GM18858 (cell line): ENCODE data around the gene MTLN.
A peak's percentile ranks its signal among the peaks of the same experiment; 100 is the strongest.
"Not testable (repeated sequence)": the region's sequence is repeated elsewhere in the genome, so short reads cannot be mapped to it uniquely, and the experiment has no call there.

ENCODE experiments used
- ATAC-seq: cut with Tn5 transposase; IDR thresholded peaks from one replicate; pipeline ENCODE4 v1.9.1; 2021; ENCODE audit not compliant: unreplicated experiment

The MTLN gene

GRCh38 chr2:110204408-110205385 lies 7.7 kb downstream of the MTLN start, which contains the start of gene NPHP1:
Gene NPHP1, minus strand, starts transcription at chr2:110205013. Its CDS starts 45 bp downstream, at chr2:110204968.
- ATAC-seq = peak; percentile 89

- ATAC-seq = no peak
These were observed 14.3 kb downstream of the MTLN start for GRCh38 chr2:110198016-110198415.

- ATAC-seq = no peak
These were observed 14.9 kb downstream of the MTLN start for GRCh38 chr2:110197452-110197851.

- ATAC-seq = not testable (repeated sequence)
These were observed 22.2 kb downstream of the MTLN start for GRCh38 chr2:110190169-110190568.

GRCh38 chr2:110182449-110182848 lies 29.9 kb downstream of the MTLN start:
- no peak for ATAC-seq

- ATAC-seq = no peak
These were observed 32.3 kb downstream of the MTLN start for GRCh38 chr2:110180036-110180435.

- no peak for ATAC-seq
These were observed 38.8 kb downstream of the MTLN start for GRCh38 chr2:110173523-110173922.

GRCh38 chr2:110172506-110172905 lies 39.8 kb downstream of the MTLN start:
- no peak for ATAC-seq

GRCh38 chr2:110170102-110170501 lies 42.2 kb downstream of the MTLN start:
- ATAC-seq = no peak

- no peak for ATAC-seq
These were observed 44.9 kb downstream of the MTLN start for GRCh38 chr2:110167326-110168000.

- ATAC-seq = no peak
These were observed 46.1 kb downstream of the MTLN start for GRCh38 chr2:110166266-110166665.
